Measurements from ENCODE around the gene KIRREL2.
"Not testable (repeated sequence)": the region's sequence is repeated elsewhere in the genome, so short reads cannot be mapped to it uniquely, and the experiment has no call there.

The KIRREL2 gene

GRCh38 chr19:35870124-35870736, 13.5 kb downstream of the KIRREL2 start:
- not testable (repeated sequence) for DNase-seq

GRCh38 chr19:35870798-35871197, 14.1 kb downstream of the KIRREL2 start:
- DNase-seq: no peak

GRCh38 chr19:35871611-35872010, 14.9 kb downstream of the KIRREL2 start:
- DNase-seq: no peak

GRCh38 chr19:35872180-35872579, 15.5 kb downstream of the KIRREL2 start:
- DNase-seq: no peak

GRCh38 chr19:35874392-35874930, 17.8 kb downstream of the KIRREL2 start:
- no peak for DNase-seq

GRCh38 chr19:35879068-35879467, 22.4 kb downstream of the KIRREL2 start:
- no peak for DNase-seq

GRCh38 chr19:35879770-35880317, 23.1 kb downstream of the KIRREL2 start:
- DNase-seq: peak; percentile 83

- peak; percentile 81 for DNase-seq
Observed at GRCh38 chr19:35882114-35882832, 25.6 kb downstream of the KIRREL2 start.

- DNase-seq: no peak
Observed at GRCh38 chr19:35883882-35884281, 27.2 kb downstream of the KIRREL2 start.

- no peak for DNase-seq
Observed at GRCh38 chr19:35885225-35885738, 28.6 kb downstream of the KIRREL2 start.

- no peak for DNase-seq
Observed at GRCh38 chr19:35885904-35886303, 29.2 kb downstream of the KIRREL2 start.

GRCh38 chr19:35887197-35887596, 30.5 kb downstream of the KIRREL2 start:
- no peak for DNase-seq

- DNase-seq: no peak
Observed at GRCh38 chr19:35888398-35888797, 31.7 kb downstream of the KIRREL2 start.

GRCh38 chr19:35889370-35890112, 32.8 kb downstream of the KIRREL2 start:
- DNase-seq: no peak

GRCh38 chr19:35890113-35890650, 33.5 kb downstream of the KIRREL2 start:
- DNase-seq: no peak

- DNase-seq: not testable (repeated sequence)
Observed at GRCh38 chr19:35891819-35892218, 35.1 kb downstream of the KIRREL2 start.

- no peak for DNase-seq
Observed at GRCh38 chr19:35894342-35894741, 37.6 kb downstream of the KIRREL2 start.

GRCh38 chr19:35895911-35896642, 39.4 kb downstream of the KIRREL2 start:
- DNase-seq: no peak

- DNase-seq: no peak
Observed at GRCh38 chr19:35896643-35897040, 39.9 kb downstream of the KIRREL2 start.

- DNase-seq: no peak
Observed at GRCh38 chr19:35897706-35898451, 41.2 kb downstream of the KIRREL2 start.

- no peak for DNase-seq
Observed at GRCh38 chr19:35898499-35898809, 41.7 kb downstream of the KIRREL2 start.

Data from midbrain (tissue), 1 donor.